GM23248 (cell line): Measurements from ENCODE around the gene CDK12. TPM values are rescaled to one million over a fixed set of nuclear protein-coding genes. Genes with fewer than 3 reads are reported as not detected.
"Not testable (repeated sequence)": the region's sequence is repeated elsewhere in the genome, so short reads cannot be mapped to it uniquely, and the experiment has no call there.

ENCODE experiments used
- DNase-seq: peaks from one replicate; pipeline ENCODE4 v3.0.0-alpha.2; 2015
- H2AFZ ChIP-seq: fragments of 200-600 bp; sonication (generic); 2 replicates; pipeline ENCODE4 v1.6.1; 2016; ENCODE audit warnings: antibody characterized with exemption
- H3F3A ChIP-seq: fragments of 200-600 bp; sonication (generic); 2 replicates; pipeline ENCODE4 v1.6.1; 2016; ENCODE audit warnings: mild to moderate bottlenecking, antibody characterized with exemption, mixed run types; ENCODE audit not compliant: insufficient read depth
- H3K27ac ChIP-seq: fragments of 200-600 bp; sonication (generic); 2 replicates; pipeline ENCODE4 v1.5.1; 2016; ENCODE audit warnings: mild to moderate bottlenecking
- H3K27me3 ChIP-seq: fragments of 200-600 bp; sonication (generic); replicated peaks from 2 replicates; pipeline ENCODE4 v1.6.1; 2016; ENCODE audit warnings: mild to moderate bottlenecking; ENCODE audit not compliant: insufficient read depth
- H3K36me3 ChIP-seq: fragments of 200-600 bp; sonication (generic); 2 replicates; pipeline ENCODE4 v1.6.1; 2016; ENCODE audit warnings: low read depth, mild to moderate bottlenecking
- H3K4me1 ChIP-seq: fragments of 200-600 bp; sonication (generic); 2 replicates; pipeline ENCODE4 v1.6.1; 2016; ENCODE audit warnings: mild to moderate bottlenecking; ENCODE audit not compliant: insufficient read depth
- H3K4me2 ChIP-seq: fragments of 200-600 bp; sonication (generic); one replicate; pipeline ENCODE4 v1.6.1; 2016; ENCODE audit warnings: mild to moderate bottlenecking; ENCODE audit not compliant: unreplicated experiment
- H3K4me3 ChIP-seq: fragments of 200-600 bp; sonication (generic); 2 replicates; pipeline ENCODE4 v1.5.1; 2016; ENCODE audit warnings: mild to moderate bottlenecking
- H3K79me2 ChIP-seq: fragments of 200-600 bp; sonication (generic); 2 replicates; pipeline ENCODE4 v1.6.1; 2016; ENCODE audit warnings: mild to moderate bottlenecking; ENCODE audit not compliant: insufficient read depth
- H3K9ac ChIP-seq: fragments of 200-600 bp; sonication (generic); 2 replicates; pipeline ENCODE4 v1.6.1; 2016; ENCODE audit warnings: mild to moderate bottlenecking
- H3K9me2 ChIP-seq: fragments of 200-600 bp; sonication (generic); 2 replicates; pipeline ENCODE4 v1.6.1; 2016; ENCODE audit warnings: mixed run types, mild to moderate bottlenecking, moderate library complexity; ENCODE audit not compliant: insufficient read depth
- H3K9me3 ChIP-seq: fragments of 200-600 bp; sonication (generic); one replicate; pipeline ENCODE4 v1.6.1; 2017; ENCODE audit warnings: low read depth
- H4K20me1 ChIP-seq: fragments of 200-600 bp; sonication (generic); 2 replicates; pipeline ENCODE4 v1.6.0; 2016; ENCODE audit not compliant: insufficient read depth
- EZH2 ChIP-seq: fragments of 200-600 bp; sonication (generic); IDR thresholded peaks from 2 replicates; pipeline ENCODE4 v1.6.1; 2018; ENCODE audit warnings: antibody characterized with exemption, mild to moderate bottlenecking; ENCODE audit not compliant: insufficient read depth, poor library complexity, severe bottlenecking
- EZH2phosphoT487 ChIP-seq: fragments of 200-600 bp; sonication (generic); IDR thresholded peaks from 2 replicates; pipeline ENCODE4 v1.6.1; 2018; ENCODE audit warnings: antibody characterized with exemption, moderate library complexity, mild to moderate bottlenecking, low read depth; ENCODE audit not compliant: insufficient read depth
- WGBS, 2 experiments: methylation state at CpG; one replicate each; pipeline ENCODE4 v1.1.6; 2015 to 2017; ENCODE audit warnings: low lambda C conversion rate in 2 of 2, low coverage in 1 of 2; ENCODE audit errors: missing lambda C conversion rate in 2 of 2; 5-methylcytosine and 5-hydroxymethylcytosine counted together
- in situ Hi-C: fragments of 300-500 bp; cut with MboI; formaldehyde crosslinking; loops from 2 replicates; pipeline ENCODE4 v1.15.0; 2020
- polyA plus RNA-seq: library from polyadenylated mRNA; unstranded; fragments of >200 nt; fragmentation: Nextera tagmentation; extraction: Ambion mirVana; gene quantifications from 2 replicates; pipeline ENCODE4 v1.2.1, GENCODE V29; 2016
- total RNA-seq: library from RNA; depleted of rRNA; stranded (reverse); fragments of >200 nt; shearing (Covaris generic); gene quantifications from 2 replicates; pipeline ENCODE4 v1.2.3, GENCODE V29; 2014; rRNA removed

The CDK12 gene
- total RNA-seq = 21.0 and 21.1 TPM in 2 replicates
- 8.2 and 8.9 TPM in 2 replicates for polyA plus RNA-seq

DNA sequence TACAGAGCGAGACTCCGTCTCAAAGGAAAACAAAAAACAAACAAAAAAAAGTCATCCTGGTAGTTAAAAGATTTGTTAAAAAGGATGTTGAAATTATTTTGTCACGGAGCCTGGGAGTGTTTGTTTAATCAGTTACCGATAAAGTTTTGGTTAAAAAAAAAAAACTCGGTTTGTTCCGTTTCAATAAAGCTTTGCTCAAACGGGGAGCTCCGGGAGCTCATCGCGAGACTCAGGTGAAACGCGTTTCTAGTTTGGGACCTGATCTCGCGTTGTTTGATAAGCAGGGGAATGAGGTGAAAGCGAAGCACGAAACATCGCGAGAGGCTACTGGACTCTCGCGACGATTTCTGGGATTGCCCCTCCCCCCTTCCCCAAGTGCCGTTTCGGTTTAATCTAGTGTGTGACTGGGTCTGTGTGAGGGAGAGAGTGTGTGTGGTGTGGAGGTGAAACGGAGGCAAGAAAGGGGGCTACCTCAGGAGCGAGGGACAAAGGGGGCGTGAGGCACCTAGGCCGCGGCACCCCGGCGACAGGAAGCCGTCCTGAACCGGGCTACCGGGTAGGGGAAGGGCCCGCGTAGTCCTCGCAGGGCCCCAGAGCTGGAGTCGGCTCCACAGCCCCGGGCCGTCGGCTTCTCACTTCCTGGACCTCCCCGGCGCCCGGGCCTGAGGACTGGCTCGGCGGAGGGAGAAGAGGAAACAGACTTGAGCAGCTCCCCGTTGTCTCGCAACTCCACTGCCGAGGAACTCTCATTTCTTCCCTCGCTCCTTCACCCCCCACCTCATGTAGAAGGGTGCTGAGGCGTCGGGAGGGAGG is at the start of gene CDK12:
Gene CDK12, plus strand, starts transcription at position 374 of the 813 bp plus-strand sequence. CDS start 586 bp downstream, outside the sequence.
- Histone ChIP-seq H3K9me3 (no peaks in the 10 kb centered on the region), H4K20me1 (peaks cover 12% of the 10 kb centered on the region; the same call in 1 of the 2 replicates), H3K36me3 (no peaks in the 10 kb centered on the region; the same call in 1 of the 2 replicates), H3K27ac (peak within 1 kb of the TSS; percentile 98), H3K4me2 (peak within 1 kb of the TSS; percentile 99), H3K4me1 (peaks cover 14% of the 10 kb centered on the region), H3K4me3 (peak within 1 kb of the TSS; percentile 98), H3F3A (peaks cover 5% of the 10 kb centered on the region; the same call in 1 of the 2 replicates), H3K79me2 (peaks cover 53% of the 10 kb centered on the region), H3K9me2 (no peaks in the 10 kb centered on the region), H3K9ac (peak within 1 kb of the TSS; percentile 100), H2AFZ (peak within 1 kb of the TSS; percentile 99), H3K27me3 (no peaks in the 10 kb centered on the region)
- WGBS, 2 experiments = 1 to 2% methylated on average over 45 to 50 of the region's 51 CpGs
- TF ChIP-seq EZH2 = no peak
- TF ChIP-seq EZH2phosphoT487 = no peak
- DNase-seq = peak; percentile 100
- in situ Hi-C loops = no loop called here

DNA sequence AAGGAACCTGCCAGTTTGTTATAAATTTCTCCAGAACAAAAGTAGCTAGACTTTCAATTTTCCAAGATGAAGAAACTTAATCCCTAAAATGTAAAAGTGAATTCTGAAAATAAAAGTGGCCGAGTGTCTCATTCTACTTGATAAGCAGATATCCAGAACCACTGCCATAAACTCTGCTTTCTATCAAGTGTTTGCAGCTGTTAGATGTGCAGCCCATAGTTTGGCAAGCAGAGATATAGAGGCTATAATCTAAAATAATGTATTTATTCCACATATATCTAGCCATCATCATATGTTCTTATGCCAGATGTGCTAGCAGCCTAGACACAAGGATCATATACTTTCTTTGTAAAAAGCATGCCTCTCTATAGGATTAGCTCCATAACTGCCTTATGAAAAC is 45.1 kb upstream of the CDK12 start:
- DNase-seq = no peak
- Histone ChIP-seq H3K9me3 (no peaks in the 10 kb centered on the region), H3F3A (no peaks in the 10 kb centered on the region), H3K9me2 (no peaks in the 10 kb centered on the region), H3K27ac (no peak overlapping the region), H3K36me3 (peaks cover 29% of the 10 kb centered on the region), H3K27me3 (no peaks in the 10 kb centered on the region), H3K4me3 (no peak overlapping the region), H4K20me1 (no peaks in the 10 kb centered on the region), H3K79me2 (no peaks in the 10 kb centered on the region), H3K9ac (no peak overlapping the region), H2AFZ (no peak overlapping the region), H3K4me2 (no peak overlapping the region), H3K4me1 (no peaks in the 10 kb centered on the region)
- 95% methylated on average over 1 of the region's 1 CpG for WGBS, 2 experiments
- in situ Hi-C loops = no loop called here
- TF ChIP-seq EZH2 (no peak), EZH2phosphoT487 (no peak)

DNA sequence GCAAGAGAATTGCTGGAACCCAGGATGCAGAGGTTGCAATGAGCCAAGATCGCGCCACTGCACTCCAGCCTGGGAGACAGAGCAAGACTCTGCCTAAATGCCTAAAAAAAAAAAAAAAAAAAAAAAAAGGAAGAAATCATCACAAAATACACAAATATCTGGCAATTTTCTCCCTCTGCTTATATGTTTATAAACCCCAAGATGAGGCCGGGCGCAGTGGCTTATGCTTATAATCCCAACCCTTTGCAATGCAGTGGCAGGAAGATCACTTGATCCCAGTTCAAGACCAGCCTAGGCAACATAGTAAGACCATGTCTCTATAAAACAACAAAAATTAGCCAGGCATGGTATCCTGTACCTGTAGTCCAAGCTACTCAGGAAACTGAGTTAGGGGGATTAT is 31.7 kb upstream of the CDK12 start:
- H3K9me3 ChIP-seq = no peaks in the 10 kb centered on the region
- in situ Hi-C loops = no loop called here
- DNase-seq = no peak
- no peak overlapping the region for H3K4me2 ChIP-seq
- no peaks in the 10 kb centered on the region for H3K9me2 ChIP-seq
- no peaks in the 10 kb centered on the region for H3K4me1 ChIP-seq
- no peaks in the 10 kb centered on the region for H4K20me1 ChIP-seq
- H3K4me3 ChIP-seq = no peak overlapping the region
- peaks cover 43% of the 10 kb centered on the region for H3K36me3 ChIP-seq
- no peak overlapping the region for H2AFZ ChIP-seq
- no peak overlapping the region for H3K27ac ChIP-seq
- WGBS, 2 experiments = 96% methylated on average over 4 of the region's 4 CpGs
- H3K27me3 ChIP-seq = no peaks in the 10 kb centered on the region
- H3F3A ChIP-seq = no peaks in the 10 kb centered on the region
- H3K9ac ChIP-seq = no peak overlapping the region
- H3K79me2 ChIP-seq = no peaks in the 10 kb centered on the region; the same call in 1 of the 2 replicates
- no peak for TF ChIP-seq EZH2
- no peak for TF ChIP-seq EZH2phosphoT487

DNA sequence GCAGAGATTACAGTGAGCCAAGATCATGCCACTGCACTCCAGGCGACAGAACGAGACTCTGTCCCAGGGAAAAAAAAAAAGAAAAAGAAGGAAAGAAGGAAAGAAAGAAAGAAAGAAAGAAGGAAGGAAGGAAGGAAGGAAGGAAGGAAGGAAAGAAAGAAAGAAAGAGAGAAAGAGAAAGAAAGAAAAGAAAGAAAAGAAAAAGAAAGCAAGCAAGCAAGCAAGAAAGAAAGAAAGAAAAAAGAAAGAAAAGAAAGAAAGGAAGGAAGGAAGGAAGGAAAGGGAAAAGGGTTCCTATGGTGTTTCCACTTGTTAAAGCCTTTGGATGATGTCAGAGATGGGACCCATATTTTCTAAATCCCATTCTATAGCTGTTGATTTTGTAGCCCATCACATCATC is 21.4 kb upstream of the CDK12 start:
- H3K27ac ChIP-seq, H4K20me1 ChIP-seq, H3K4me1 ChIP-seq, H3K27me3 ChIP-seq, H3K4me2 ChIP-seq, H3K9me2 ChIP-seq, H3K4me3 ChIP-seq, H3F3A ChIP-seq, in situ Hi-C loops, H3K9me3 ChIP-seq, H3K9ac ChIP-seq, DNase-seq, H2AFZ ChIP-seq: not testable (repeated sequence)
- peaks cover 51% of the 10 kb centered on the region for H3K36me3 ChIP-seq
- WGBS, 2 experiments = 79 to 95% methylated on average over 2 of the region's 2 CpGs
- peaks cover 29% of the 10 kb centered on the region for H3K79me2 ChIP-seq
